GM10248 (cell line): Measurements from ENCODE around the gene DLGAP1.
"Not testable (repeated sequence)": the region's sequence is repeated elsewhere in the genome, so short reads cannot be mapped to it uniquely, and the experiment has no call there.

Experiments
- CTCF ChIA-PET: fragments of 300-600 bp; sonication (Branson Sonifier 250); formaldehyde crosslinking; extraction: SDS; loops from one replicate; lab custom pipeline; 2021; ENCODE audit warnings: antibody characterized with exemption; lab: Yijun Ruan, JAX
- POLR2A ChIA-PET: fragments of 350-650 bp; sonication (Branson Sonifier 250); formaldehyde crosslinking; extraction: SDS; loops from one replicate; lab custom pipeline; 2020; ENCODE audit warnings: antibody characterized with exemption; lab: Yijun Ruan, JAX
- DNase-seq: peaks from one replicate; pipeline ENCODE4 v3.0.0; 2012; ENCODE audit errors: extremely low spot score
- TF ChIP-seq, protein P1 (sequence below): IDR thresholded peaks from 2 replicates; pipeline ENCODE4 v1.5.1; 2012; ENCODE audit warnings: mild to moderate bottlenecking, low read depth; ENCODE audit errors: extremely low read depth, missing control alignments, control extremely low read depth

The DLGAP1 gene

GRCh38 chr18:4040391-4041092, 414.6 kb downstream of the DLGAP1 start:
- CTCF ChIA-PET = interaction anchor here (1.0 to 1.4 kb wide), 3 partner anchors 10 to 270 kb away, joined by 3 to 5 read pairs (median 3); no protein-coding TSS in a partner anchor

DNA sequence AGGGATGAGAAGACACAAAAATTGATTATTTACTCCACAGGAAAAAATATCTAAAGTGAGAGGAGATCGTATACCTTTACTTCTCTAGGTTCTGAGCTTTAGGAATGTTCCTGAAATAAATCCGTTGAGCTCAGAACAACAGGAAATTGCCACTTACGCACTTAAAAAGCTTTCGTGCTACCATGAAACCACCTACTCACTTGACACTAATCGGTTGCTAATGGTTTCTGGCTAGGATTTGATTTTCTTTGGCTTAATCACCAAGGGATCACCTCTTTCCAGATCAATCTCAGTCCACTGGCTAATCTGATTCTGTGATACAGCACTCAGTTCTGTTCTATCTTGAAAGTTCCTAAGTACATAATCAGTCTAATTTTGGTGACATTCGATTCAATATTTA, 419.6 kb downstream of the DLGAP1 start:
- no peak for DNase-seq
- CTCF ChIA-PET = interaction anchor here (1.1 to 1.3 kb wide), 2 partner anchors 11 to 69 kb away, joined by 3 to 5 read pairs; no protein-coding TSS in a partner anchor
- TF ChIP-seq, protein P1, sequence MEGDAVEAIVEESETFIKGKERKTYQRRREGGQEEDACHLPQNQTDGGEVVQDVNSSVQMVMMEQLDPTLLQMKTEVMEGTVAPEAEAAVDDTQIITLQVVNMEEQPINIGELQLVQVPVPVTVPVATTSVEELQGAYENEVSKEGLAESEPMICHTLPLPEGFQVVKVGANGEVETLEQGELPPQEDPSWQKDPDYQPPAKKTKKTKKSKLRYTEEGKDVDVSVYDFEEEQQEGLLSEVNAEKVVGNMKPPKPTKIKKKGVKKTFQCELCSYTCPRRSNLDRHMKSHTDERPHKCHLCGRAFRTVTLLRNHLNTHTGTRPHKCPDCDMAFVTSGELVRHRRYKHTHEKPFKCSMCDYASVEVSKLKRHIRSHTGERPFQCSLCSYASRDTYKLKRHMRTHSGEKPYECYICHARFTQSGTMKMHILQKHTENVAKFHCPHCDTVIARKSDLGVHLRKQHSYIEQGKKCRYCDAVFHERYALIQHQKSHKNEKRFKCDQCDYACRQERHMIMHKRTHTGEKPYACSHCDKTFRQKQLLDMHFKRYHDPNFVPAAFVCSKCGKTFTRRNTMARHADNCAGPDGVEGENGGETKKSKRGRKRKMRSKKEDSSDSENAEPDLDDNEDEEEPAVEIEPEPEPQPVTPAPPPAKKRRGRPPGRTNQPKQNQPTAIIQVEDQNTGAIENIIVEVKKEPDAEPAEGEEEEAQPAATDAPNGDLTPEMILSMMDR = no peak
- POLR2A ChIA-PET = no interaction called here

More at GRCh38 chr18:4040391-4041092, 414.6 kb downstream of the DLGAP1 start:
- no peak for DNase-seq
- POLR2A ChIA-PET = no interaction called here
- TF ChIP-seq, protein P1 = no peak

DNA sequence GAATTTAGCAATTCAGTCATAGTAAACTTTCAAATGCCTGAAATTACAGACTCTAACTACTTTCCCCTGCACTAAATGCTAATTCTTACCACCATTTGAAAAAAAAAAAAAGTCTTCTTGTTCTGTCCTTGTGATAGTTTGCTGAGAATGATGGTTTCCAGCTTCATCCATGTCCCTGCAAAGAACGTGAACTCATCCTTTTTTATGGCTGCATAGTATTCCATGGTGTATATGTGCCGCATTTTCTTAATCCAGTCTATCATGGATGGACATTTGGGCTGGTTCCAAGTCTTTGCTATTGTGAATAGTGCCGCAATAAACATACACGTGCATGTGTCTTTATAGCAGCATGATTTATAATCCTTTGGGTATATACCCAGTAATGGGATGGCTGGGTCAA, 420.3 kb downstream of the DLGAP1 start:
- CTCF ChIA-PET = interaction anchor here (1.3 kb wide), 1 partner anchor 11 kb away, joined by 5 read pairs; no protein-coding TSS in a partner anchor
- DNase-seq, POLR2A ChIA-PET: not testable (repeated sequence)

- TF ChIP-seq, protein P1 = no peak
- ChIA-PET CTCF (no interaction called here), POLR2A (no interaction called here)
- DNase-seq = no peak
Measured at GRCh38 chr18:4026542-4026941, 428.6 kb downstream of the DLGAP1 start.

DNA sequence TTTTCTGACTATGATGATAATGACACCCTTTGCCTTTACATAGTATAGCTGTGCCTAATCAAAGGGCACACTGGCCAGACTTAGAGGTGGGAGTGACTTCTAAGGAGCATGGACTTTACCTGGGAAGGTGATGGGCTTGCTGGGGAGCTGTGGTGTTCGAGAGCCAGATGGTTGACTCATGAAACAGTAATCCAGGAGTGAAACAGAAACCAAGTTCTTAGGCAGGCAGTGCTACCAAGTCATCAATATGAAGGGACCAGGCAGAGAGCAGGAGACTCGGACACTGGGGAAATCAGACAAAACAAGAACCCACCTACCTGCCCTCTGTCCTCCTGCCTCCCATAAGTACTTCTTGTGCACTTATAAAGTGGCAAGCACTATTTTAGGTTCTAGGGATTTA, 430.4 kb downstream of the DLGAP1 start:
- POLR2A ChIA-PET = no interaction called here
- TF ChIP-seq, protein P1 = no peak
- CTCF ChIA-PET = interaction anchor here (1.1 to 1.3 kb wide), 3 partner anchors 8 to 30 kb away, joined by 4 to 6 read pairs (median 5); no protein-coding TSS in a partner anchor
- no peak for DNase-seq

DNA sequence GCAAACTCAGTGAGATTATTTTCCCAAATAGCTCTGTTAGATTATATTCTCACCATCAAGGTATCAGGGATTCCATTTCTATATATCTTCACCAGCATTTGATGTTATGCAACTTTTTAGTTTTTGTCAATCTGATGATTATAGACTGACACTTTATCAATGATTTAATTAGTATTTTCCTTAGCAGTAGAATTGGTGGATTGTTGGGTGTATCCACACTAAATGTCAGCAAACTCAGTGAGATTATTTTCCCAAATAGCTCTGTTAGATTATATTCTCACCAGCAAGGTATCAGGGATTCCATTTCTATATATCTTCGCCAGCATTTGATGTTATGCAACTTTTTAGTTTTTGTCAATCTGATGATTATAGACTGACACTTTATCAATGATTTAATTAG, 432.4 kb downstream of the DLGAP1 start:
- DNase-seq, POLR2A ChIA-PET: not testable (repeated sequence)
- CTCF ChIA-PET = interaction anchor here (0.9 to 1.5 kb wide), 3 partner anchors 15 to 252 kb away, joined by 3 read pairs; no protein-coding TSS in a partner anchor

GRCh38 chr18:4020026-4020425, 435.1 kb downstream of the DLGAP1 start:
- no peak for DNase-seq
- POLR2A ChIA-PET = no interaction called here
- TF ChIP-seq, protein P1 = no peak
- CTCF ChIA-PET = no interaction called here
